Measurements from ENCODE around the gene GOLGB1.

GRCh38 chr3:121794264-121794983 is 44.9 kb upstream of the GOLGB1 start:
- no peak for TF ChIP-seq EZH2phosphoT487 (IDR thresholded peaks at IDR 0.05; ENCODE audit: insufficient read depth, low read depth)
- no peak for TF ChIP-seq EZH2 (IDR thresholded peaks at IDR 0.05; ENCODE audit: insufficient read depth, poor library complexity, severe bottlenecking)
